Subcutaneous abdominal adipose tissue (tissue), 5 donors: Measurements from ENCODE around the gene NOTO.
A peak's percentile ranks its signal among the peaks of the same experiment; 100 is the strongest.
"Not testable (repeated sequence)": the region's sequence is repeated elsewhere in the genome, so short reads cannot be mapped to it uniquely, and the experiment has no call there.

Experiments
- H3K27ac ChIP-seq: one replicate; pipeline ENCODE4 v1.7.0; 2013; ENCODE audit warnings: low read depth, mild to moderate bottlenecking, inconsistent platforms, low read length, moderate library complexity
- H3K27me3 ChIP-seq, 5 donors: one replicate each; pipeline ENCODE4 v1.7.0; 2013; ENCODE audit warnings: low read length in 5 of 5, inconsistent platforms in 1 of 5; ENCODE audit not compliant: control insufficient read depth in 5 of 5, insufficient read depth in 4 of 5
- H3K36me3 ChIP-seq, 5 donors: one replicate each; pipeline ENCODE4 v1.7.0; 2013; ENCODE audit warnings: low read length in 5 of 5; ENCODE audit not compliant: control insufficient read depth in 5 of 5, insufficient read depth in 5 of 5
- H3K4me1 ChIP-seq, 5 donors: one replicate each; pipeline ENCODE4 v1.7.0; 2013; ENCODE audit warnings: low read length in 5 of 5, mild to moderate bottlenecking in 3 of 5, moderate library complexity in 1 of 5; ENCODE audit not compliant: control insufficient read depth in 5 of 5, insufficient read depth in 5 of 5
- H3K4me3 ChIP-seq, 5 donors: one replicate each; pipeline ENCODE4 v1.7.0; 2013; ENCODE audit warnings: low read length in 5 of 5, low read depth in 1 of 5
- H3K9ac ChIP-seq, 5 donors: one replicate each; pipeline ENCODE4 v1.7.0; 2013; ENCODE audit warnings: low read length in 5 of 5, mild to moderate bottlenecking in 4 of 5, moderate library complexity in 3 of 5
- H3K9me3 ChIP-seq, 5 donors: one replicate each; pipeline ENCODE4 v1.7.0; 2013; ENCODE audit warnings: low read length in 5 of 5; ENCODE audit not compliant: control insufficient read depth in 5 of 5
- donor health status: healthy.
- donor health status: healthy.
- donor health status: healthy.
- donor health status: healthy.
- donor health status: healthy.

The NOTO gene

GRCh38 chr2:73202156-73203054 is at the start of gene NOTO:
Gene NOTO (plus strand): TSS chr2:73202574. CDS start chr2:73202667, 93 bp downstream.
- Histone ChIP-seq H3K4me3 (peak within 1 kb of the TSS in 4 of 5 donors; percentile 19 to 43 (median 30)), H3K27me3 (peaks cover 13 to 37% (median 23%) of the 10 kb centered on the region in 5 donors)

GRCh38 chr2:73156539-73157124 is 45.7 kb upstream of the NOTO start:
- H3K27ac ChIP-seq: no peak overlapping the region
- peaks cover 0 to 4% (median 0%) of the 10 kb centered on the region in 5 donors for H3K9me3 ChIP-seq
- H3K4me1 ChIP-seq: peaks cover 0 to 7% (median 5%) of the 10 kb centered on the region in 5 donors
- H3K36me3 ChIP-seq: no peaks in the 10 kb centered on the region
- peaks cover 7 to 21% (median 10%) of the 10 kb centered on the region in 5 donors for H3K27me3 ChIP-seq
- no peak overlapping the region for H3K9ac ChIP-seq
- no peak overlapping the region for H3K4me3 ChIP-seq

More at GRCh38 chr2:73202156-73203054, at the start of gene NOTO:
- Histone ChIP-seq H3K9ac (peak within 1 kb of the TSS in 1 of 5 donors; percentile 4), H3K27ac (no peak within 1 kb of the TSS), H3K36me3 (no peaks in the 10 kb centered on the region), H3K4me1 (peaks cover 0 to 26% (median 17%) of the 10 kb centered on the region in 5 donors), H3K9me3 (no peaks in the 10 kb centered on the region)

GRCh38 chr2:73162856-73163391 is 39.5 kb upstream of the NOTO start:
- H3K4me1 ChIP-seq: no peaks in the 10 kb centered on the region
- no peaks in the 10 kb centered on the region for H3K36me3 ChIP-seq
- H3K9me3 ChIP-seq: no peaks in the 10 kb centered on the region
- H3K9ac ChIP-seq: no peak overlapping the region
- H3K27ac ChIP-seq: no peak overlapping the region
- H3K4me3 ChIP-seq: no peak overlapping the region
- H3K27me3 ChIP-seq: peaks cover 0 to 6% (median 2%) of the 10 kb centered on the region in 5 donors

GRCh38 chr2:73163483-73164367 is 38.6 kb upstream of the NOTO start:
- Histone ChIP-seq H3K9ac (no peak overlapping the region), H3K4me1 (no peaks in the 10 kb centered on the region), H3K27me3 (no peaks in the 10 kb centered on the region), H3K36me3 (no peaks in the 10 kb centered on the region), H3K9me3 (no peaks in the 10 kb centered on the region), H3K27ac (no peak overlapping the region), H3K4me3 (no peak overlapping the region)

GRCh38 chr2:73165978-73166377 is 36.4 kb upstream of the NOTO start:
- not testable (repeated sequence) for H3K36me3 ChIP-seq, H3K4me1 ChIP-seq, H3K27me3 ChIP-seq, H3K9ac ChIP-seq, H3K27ac ChIP-seq, H3K9me3 ChIP-seq, H3K4me3 ChIP-seq

GRCh38 chr2:73166813-73167212 is 35.6 kb upstream of the NOTO start:
- H3K4me1 ChIP-seq, H3K9me3 ChIP-seq, H3K27ac ChIP-seq, H3K36me3 ChIP-seq, H3K9ac ChIP-seq, H3K4me3 ChIP-seq, H3K27me3 ChIP-seq: not testable (repeated sequence)

- not testable (repeated sequence) for H3K9ac ChIP-seq, H3K9me3 ChIP-seq, H3K36me3 ChIP-seq, H3K27me3 ChIP-seq, H3K4me3 ChIP-seq, H3K27ac ChIP-seq, H3K4me1 ChIP-seq
Measured at GRCh38 chr2:73168348-73168747, 34.0 kb upstream of the NOTO start.

- H3K27me3 ChIP-seq: peaks cover 0 to 14% (median 3%) of the 10 kb centered on the region in 5 donors
- H3K36me3 ChIP-seq, H3K9me3 ChIP-seq, H3K4me1 ChIP-seq, H3K4me3 ChIP-seq, H3K27ac ChIP-seq, H3K9ac ChIP-seq: not testable (repeated sequence)
Measured at GRCh38 chr2:73170341-73170740, 32.0 kb upstream of the NOTO start.

- H3K9me3 ChIP-seq: no peaks in the 10 kb centered on the region
- H3K4me1 ChIP-seq: peaks cover 0 to 30% (median 24%) of the 10 kb centered on the region in 5 donors
- no peaks in the 10 kb centered on the region for H3K36me3 ChIP-seq
- H3K27ac ChIP-seq: no peak overlapping the region
- H3K4me3 ChIP-seq: no peak overlapping the region
- no peak overlapping the region for H3K9ac ChIP-seq
- H3K27me3 ChIP-seq: peaks cover 0 to 14% (median 3%) of the 10 kb centered on the region in 5 donors
Measured at GRCh38 chr2:73172963-73173362, 29.4 kb upstream of the NOTO start.
